GM23338 (cell line): Measurements from ENCODE around the gene ADAMTS17.

Experiments
- EZH2 ChIP-seq: fragments of 200-600 bp; sonication (generic); IDR thresholded peaks from one replicate; pipeline ENCODE4 v1.8.0; 2017; ENCODE audit warnings: antibody characterized with exemption, mild to moderate bottlenecking, low read depth; ENCODE audit not compliant: unreplicated experiment
- EZH2phosphoT487 ChIP-seq: fragments of 200-600 bp; sonication (generic); IDR thresholded peaks from one replicate; pipeline ENCODE4 v1.8.1; 2018; ENCODE audit warnings: antibody characterized with exemption; ENCODE audit not compliant: unreplicated experiment
- POLR2AphosphoS5 ChIP-seq: IDR thresholded peaks from 2 replicates; pipeline ENCODE4 v1.6.1; 2016; ENCODE audit warnings: antibody characterized with exemption, low read depth
- ZNF114 ChIP-seq: fragments of 250-450 bp; sonication (Bioruptor Pico); IDR thresholded peaks from 2 replicates; pipeline ENCODE4 v1.5.0; 2020; ENCODE audit warnings: mild to moderate bottlenecking, moderate library complexity
- TF ChIP-seq, protein P1 (sequence below), 2 experiments: fragments of 200-600 bp in 1 of 2; sonication (generic) in 1 of 2; conservative IDR thresholded peaks; 2 replicates each; pipeline versions ENCODE4 v1.5.1 to v1.6.1; 2016 to 2017; ENCODE audit warnings: antibody characterized with exemption in 2 of 2, low read depth in 2 of 2, mild to moderate bottlenecking in 2 of 2, moderate library complexity in 1 of 2
- TF ChIP-seq, protein P2 (sequence below): fragments of 250-450 bp; sonication (Bioruptor Pico); IDR thresholded peaks from 2 replicates; pipeline ENCODE4 v1.5.0; 2020; ENCODE audit warnings: mild to moderate bottlenecking, moderate library complexity
- TF ChIP-seq, protein P3 (sequence below): IDR thresholded peaks from 2 replicates; pipeline ENCODE4 v1.6.1; 2016; ENCODE audit warnings: antibody characterized with exemption
- TF ChIP-seq, protein P4 (sequence below): IDR thresholded peaks from one replicate; pipeline ENCODE4 v1.6.1; 2018; ENCODE audit warnings: antibody characterized with exemption; ENCODE audit not compliant: unreplicated experiment

DNA sequence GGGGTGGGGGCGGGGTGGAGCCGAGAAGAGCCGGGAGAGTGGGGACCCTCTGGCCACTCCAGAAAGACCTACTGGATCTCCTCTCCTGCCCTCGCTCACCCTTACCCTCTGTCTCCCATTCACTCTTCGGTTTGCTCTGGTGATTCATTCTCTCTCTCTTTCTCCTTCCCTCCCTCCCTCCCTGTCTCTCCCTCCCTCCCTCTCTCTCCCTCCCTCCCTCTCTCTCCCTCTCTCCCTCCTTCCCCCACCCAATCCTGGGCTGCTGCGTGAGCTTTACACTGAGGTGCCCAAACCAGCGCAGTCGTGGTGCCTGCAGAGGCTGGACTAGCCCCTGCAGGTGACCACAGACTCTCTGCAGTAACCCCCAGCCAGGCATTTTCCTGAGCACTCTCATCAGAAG is 32.2 kb upstream of the ADAMTS17 start:
- TF ChIP-seq EZH2 (no peak), EZH2phosphoT487 (no peak), POLR2AphosphoS5 (no peak), ZNF114 (CRISPR knock-in tag) (no peak)
- TF ChIP-seq, protein P1, sequence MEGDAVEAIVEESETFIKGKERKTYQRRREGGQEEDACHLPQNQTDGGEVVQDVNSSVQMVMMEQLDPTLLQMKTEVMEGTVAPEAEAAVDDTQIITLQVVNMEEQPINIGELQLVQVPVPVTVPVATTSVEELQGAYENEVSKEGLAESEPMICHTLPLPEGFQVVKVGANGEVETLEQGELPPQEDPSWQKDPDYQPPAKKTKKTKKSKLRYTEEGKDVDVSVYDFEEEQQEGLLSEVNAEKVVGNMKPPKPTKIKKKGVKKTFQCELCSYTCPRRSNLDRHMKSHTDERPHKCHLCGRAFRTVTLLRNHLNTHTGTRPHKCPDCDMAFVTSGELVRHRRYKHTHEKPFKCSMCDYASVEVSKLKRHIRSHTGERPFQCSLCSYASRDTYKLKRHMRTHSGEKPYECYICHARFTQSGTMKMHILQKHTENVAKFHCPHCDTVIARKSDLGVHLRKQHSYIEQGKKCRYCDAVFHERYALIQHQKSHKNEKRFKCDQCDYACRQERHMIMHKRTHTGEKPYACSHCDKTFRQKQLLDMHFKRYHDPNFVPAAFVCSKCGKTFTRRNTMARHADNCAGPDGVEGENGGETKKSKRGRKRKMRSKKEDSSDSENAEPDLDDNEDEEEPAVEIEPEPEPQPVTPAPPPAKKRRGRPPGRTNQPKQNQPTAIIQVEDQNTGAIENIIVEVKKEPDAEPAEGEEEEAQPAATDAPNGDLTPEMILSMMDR (conservative IDR thresholded peaks at IDR 0.05; ENCODE audit: low read depth in 2 of 2), result no peak
- TF ChIP-seq, protein P2, sequence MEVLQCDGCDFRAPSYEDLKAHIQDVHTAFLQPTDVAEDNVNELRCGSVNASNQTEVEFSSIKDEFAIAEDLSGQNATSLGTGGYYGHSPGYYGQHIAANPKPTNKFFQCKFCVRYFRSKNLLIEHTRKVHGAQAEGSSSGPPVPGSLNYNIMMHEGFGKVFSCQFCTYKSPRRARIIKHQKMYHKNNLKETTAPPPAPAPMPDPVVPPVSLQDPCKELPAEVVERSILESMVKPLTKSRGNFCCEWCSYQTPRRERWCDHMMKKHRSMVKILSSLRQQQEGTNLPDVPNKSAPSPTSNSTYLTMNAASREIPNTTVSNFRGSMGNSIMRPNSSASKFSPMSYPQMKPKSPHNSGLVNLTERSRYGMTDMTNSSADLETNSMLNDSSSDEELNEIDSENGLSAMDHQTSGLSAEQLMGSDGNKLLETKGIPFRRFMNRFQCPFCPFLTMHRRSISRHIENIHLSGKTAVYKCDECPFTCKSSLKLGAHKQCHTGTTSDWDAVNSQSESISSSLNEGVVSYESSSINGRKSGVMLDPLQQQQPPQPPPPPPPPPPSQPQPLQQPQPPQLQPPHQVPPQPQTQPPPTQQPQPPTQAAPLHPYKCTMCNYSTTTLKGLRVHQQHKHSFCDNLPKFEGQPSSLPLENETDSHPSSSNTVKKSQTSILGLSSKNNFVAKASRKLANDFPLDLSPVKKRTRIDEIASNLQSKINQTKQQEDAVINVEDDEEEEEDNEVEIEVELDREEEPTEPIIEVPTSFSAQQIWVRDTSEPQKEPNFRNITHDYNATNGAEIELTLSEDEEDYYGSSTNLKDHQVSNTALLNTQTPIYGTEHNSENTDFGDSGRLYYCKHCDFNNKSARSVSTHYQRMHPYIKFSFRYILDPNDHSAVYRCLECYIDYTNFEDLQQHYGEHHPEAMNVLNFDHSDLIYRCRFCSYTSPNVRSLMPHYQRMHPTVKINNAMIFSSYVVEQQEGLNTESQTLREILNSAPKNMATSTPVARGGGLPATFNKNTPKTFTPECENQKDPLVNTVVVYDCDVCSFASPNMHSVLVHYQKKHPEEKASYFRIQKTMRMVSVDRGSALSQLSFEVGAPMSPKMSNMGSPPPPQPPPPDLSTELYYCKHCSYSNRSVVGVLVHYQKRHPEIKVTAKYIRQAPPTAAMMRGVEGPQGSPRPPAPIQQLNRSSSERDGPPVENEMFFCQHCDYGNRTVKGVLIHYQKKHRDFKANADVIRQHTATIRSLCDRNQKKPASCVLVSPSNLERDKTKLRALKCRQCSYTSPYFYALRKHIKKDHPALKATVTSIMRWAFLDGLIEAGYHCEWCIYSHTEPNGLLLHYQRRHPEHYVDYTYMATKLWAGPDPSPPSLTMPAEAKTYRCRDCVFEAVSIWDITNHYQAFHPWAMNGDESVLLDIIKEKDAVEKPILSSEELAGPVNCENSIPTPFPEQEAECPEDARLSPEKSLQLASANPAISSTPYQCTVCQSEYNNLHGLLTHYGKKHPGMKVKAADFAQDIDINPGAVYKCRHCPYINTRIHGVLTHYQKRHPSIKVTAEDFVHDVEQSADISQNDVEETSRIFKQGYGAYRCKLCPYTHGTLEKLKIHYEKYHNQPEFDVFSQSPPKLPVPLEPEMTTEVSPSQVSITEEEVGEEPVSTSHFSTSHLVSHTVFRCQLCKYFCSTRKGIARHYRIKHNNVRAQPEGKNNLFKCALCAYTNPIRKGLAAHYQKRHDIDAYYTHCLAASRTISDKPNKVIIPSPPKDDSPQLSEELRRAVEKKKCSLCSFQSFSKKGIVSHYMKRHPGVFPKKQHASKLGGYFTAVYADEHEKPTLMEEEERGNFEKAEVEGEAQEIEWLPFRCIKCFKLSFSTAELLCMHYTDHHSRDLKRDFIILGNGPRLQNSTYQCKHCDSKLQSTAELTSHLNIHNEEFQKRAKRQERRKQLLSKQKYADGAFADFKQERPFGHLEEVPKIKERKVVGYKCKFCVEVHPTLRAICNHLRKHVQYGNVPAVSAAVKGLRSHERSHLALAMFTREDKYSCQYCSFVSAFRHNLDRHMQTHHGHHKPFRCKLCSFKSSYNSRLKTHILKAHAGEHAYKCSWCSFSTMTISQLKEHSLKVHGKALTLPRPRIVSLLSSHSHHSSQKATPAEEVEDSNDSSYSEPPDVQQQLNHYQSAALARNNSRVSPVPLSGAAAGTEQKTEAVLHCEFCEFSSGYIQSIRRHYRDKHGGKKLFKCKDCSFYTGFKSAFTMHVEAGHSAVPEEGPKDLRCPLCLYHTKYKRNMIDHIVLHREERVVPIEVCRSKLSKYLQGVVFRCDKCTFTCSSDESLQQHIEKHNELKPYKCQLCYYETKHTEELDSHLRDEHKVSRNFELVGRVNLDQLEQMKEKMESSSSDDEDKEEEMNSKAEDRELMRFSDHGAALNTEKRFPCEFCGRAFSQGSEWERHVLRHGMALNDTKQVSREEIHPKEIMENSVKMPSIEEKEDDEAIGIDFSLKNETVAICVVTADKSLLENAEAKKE (CRISPR knock-in tag), result no peak
- TF ChIP-seq, protein P3, sequence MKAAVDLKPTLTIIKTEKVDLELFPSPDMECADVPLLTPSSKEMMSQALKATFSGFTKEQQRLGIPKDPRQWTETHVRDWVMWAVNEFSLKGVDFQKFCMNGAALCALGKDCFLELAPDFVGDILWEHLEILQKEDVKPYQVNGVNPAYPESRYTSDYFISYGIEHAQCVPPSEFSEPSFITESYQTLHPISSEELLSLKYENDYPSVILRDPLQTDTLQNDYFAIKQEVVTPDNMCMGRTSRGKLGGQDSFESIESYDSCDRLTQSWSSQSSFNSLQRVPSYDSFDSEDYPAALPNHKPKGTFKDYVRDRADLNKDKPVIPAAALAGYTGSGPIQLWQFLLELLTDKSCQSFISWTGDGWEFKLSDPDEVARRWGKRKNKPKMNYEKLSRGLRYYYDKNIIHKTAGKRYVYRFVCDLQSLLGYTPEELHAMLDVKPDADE, result no peak
- TF ChIP-seq, protein P4, sequence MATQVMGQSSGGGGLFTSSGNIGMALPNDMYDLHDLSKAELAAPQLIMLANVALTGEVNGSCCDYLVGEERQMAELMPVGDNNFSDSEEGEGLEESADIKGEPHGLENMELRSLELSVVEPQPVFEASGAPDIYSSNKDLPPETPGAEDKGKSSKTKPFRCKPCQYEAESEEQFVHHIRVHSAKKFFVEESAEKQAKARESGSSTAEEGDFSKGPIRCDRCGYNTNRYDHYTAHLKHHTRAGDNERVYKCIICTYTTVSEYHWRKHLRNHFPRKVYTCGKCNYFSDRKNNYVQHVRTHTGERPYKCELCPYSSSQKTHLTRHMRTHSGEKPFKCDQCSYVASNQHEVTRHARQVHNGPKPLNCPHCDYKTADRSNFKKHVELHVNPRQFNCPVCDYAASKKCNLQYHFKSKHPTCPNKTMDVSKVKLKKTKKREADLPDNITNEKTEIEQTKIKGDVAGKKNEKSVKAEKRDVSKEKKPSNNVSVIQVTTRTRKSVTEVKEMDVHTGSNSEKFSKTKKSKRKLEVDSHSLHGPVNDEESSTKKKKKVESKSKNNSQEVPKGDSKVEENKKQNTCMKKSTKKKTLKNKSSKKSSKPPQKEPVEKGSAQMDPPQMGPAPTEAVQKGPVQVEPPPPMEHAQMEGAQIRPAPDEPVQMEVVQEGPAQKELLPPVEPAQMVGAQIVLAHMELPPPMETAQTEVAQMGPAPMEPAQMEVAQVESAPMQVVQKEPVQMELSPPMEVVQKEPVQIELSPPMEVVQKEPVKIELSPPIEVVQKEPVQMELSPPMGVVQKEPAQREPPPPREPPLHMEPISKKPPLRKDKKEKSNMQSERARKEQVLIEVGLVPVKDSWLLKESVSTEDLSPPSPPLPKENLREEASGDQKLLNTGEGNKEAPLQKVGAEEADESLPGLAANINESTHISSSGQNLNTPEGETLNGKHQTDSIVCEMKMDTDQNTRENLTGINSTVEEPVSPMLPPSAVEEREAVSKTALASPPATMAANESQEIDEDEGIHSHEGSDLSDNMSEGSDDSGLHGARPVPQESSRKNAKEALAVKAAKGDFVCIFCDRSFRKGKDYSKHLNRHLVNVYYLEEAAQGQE, result no peak
